GM12878 (cell line): Measurements from ENCODE around the gene RNF121. TPM values are rescaled to one million over a fixed set of nuclear protein-coding genes. Genes with fewer than 3 reads are reported as not detected.
A peak's percentile ranks its signal among the peaks of the same experiment; 100 is the strongest.

ENCODE experiments used
- ETV6 ChIP-seq, 2 experiments: fragments of 450-650 bp in 1 of 2; IDR thresholded peaks in 1 of 2; conservative IDR thresholded peaks in 1 of 2; 2 replicates each; pipeline ENCODE4 v1.6.1; 2014; ENCODE audit warnings: antibody characterized with exemption in 1 of 2, borderline replicate concordance in 1 of 2, low read depth in 1 of 2, mild to moderate bottlenecking in 1 of 2, moderate library complexity in 1 of 2
- IKZF2 ChIP-seq, 2 experiments: fragments of 450-650 bp; IDR thresholded peaks; 2 replicates each; pipeline ENCODE4 v1.6.1; 2017; ENCODE audit warnings: mild to moderate bottlenecking in 2 of 2, moderate library complexity in 2 of 2
- POLR2AphosphoS2 ChIP-seq: IDR thresholded peaks from 2 replicates; pipeline ENCODE4 v1.6.1; 2011; ENCODE audit warnings: low read depth, mild to moderate bottlenecking, low read length, improper control_type of control experiment, moderate library complexity
- PRDM15 ChIP-seq: fragments of 450-650 bp; formaldehyde crosslinking; IDR thresholded peaks from 2 replicates; pipeline ENCODE4 v1.4.0; 2020; ENCODE audit warnings: mild to moderate bottlenecking, moderate library complexity
- polyA plus RNA-seq, 11 experiments: library from polyadenylated mRNA; depleted of rRNA in 4 of 11; unstranded in 6 of 11; stranded (reverse) in 5 of 11; fragments of >200 nt; fragmentation: Nextera tagmentation in 4 of 11; fragmentation: Illumina TruSeq in 1 of 11; extraction: Ambion mirVana in 4 of 11; extraction: Trizol in 1 of 11; gene quantifications; 1 replicate in 1 of 11; 2 replicates in 10 of 11; pipeline versions ENCODE4 v1.2.1 to v1.2.3, GENCODE V29; 2011 to 2016; ENCODE audit warnings: inconsistent platforms in 2 of 11, missing spikeins in 2 of 11, low read depth in 1 of 11
- total RNA-seq, 4 experiments: library from RNA; depleted of rRNA in 3 of 4; stranded (reverse); fragments of >200 nt in 3 of 4; fragmentation: Illumina TruSeq in 1 of 4; extraction: Trizol in 1 of 4; gene quantifications; 2 replicates each; pipeline versions ENCODE4 v1.2.1 to v1.2.3, GENCODE V29; 2013 to 2021
- TF ChIP-seq, protein P1 (sequence below): fragments of 450-650 bp; IDR thresholded peaks from 2 replicates; pipeline ENCODE4 v1.6.1; 2017; ENCODE audit warnings: mild to moderate bottlenecking

RNF121 gene
- total and polyA plus RNA-seq, 10 of the 15 experiments (the other 5 are each of a cell fraction or from before 2014, with no cell fraction given) = 8.6 to 73.7 (median 32.7) TPM

DNA sequence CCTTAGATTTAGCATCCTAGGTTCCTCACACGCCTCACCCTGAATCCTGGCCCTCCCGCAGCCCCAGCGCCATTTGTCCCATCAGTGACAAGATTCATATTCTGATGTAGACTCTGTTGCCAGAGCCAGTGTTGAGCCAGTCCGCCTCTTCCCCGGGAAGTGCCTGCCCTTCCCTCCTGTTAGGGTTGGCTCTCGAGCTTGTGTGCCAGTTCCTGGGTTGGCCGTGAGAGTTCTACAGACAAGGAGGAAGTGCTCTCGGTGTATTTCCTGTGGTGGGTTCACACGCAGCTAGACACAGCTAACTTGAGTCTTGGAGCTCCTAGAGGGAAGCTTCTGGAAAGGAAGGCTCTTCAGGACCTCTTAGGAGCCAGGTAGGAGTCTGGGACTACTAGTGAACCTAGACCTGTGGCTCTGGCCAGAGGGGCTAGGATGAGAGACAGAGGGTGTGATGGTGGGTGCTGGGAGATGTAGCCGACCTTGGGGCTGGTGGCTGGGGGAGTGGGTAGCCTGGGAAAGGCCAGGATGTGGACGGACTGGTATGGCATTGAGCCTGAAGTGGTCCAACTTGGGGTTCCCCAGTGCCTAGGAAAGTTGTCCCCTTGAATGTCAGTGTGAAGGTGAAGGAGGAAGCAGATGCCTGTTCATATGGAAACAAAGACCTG is 69.9 kb downstream of the RNF121 start, which contains the start of gene IL18BP (continued):
- TF ChIP-seq, protein P1, sequence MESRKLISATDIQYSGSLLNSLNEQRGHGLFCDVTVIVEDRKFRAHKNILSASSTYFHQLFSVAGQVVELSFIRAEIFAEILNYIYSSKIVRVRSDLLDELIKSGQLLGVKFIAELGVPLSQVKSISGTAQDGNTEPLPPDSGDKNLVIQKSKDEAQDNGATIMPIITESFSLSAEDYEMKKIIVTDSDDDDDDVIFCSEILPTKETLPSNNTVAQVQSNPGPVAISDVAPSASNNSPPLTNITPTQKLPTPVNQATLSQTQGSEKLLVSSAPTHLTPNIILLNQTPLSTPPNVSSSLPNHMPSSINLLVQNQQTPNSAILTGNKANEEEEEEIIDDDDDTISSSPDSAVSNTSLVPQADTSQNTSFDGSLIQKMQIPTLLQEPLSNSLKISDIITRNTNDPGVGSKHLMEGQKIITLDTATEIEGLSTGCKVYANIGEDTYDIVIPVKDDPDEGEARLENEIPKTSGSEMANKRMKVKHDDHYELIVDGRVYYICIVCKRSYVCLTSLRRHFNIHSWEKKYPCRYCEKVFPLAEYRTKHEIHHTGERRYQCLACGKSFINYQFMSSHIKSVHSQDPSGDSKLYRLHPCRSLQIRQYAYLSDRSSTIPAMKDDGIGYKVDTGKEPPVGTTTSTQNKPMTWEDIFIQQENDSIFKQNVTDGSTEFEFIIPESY = no peak
- TF ChIP-seq IKZF2 (IDR thresholded peaks at IDR 0.05) (peak; percentile 15 to 42; a peak in 3 of 4 replicates), ETV6 (conservative IDR thresholded peaks at IDR 0.05 in 1 of 2, IDR thresholded peaks at IDR 0.05 in 1 of 2; ENCODE audit: borderline replicate concordance in 1 of 2, low read depth in 1 of 2) (peak in 1 of 2 experiments; percentile 69; a peak in 1 of 4 replicates), PRDM15 (no peak), POLR2AphosphoS2 (no peak)
